Lung (tissue), 12 donors: ENCODE results near the gene UST. TPM values are rescaled to one million over a fixed set of nuclear protein-coding genes. Genes with fewer than 3 reads are reported as not detected.
"Not testable (repeated sequence)": the region's sequence is repeated elsewhere in the genome, so short reads cannot be mapped to it uniquely, and the experiment has no call there.

ENCODE experiments used
- ATAC-seq: fragments of 200-7000 bp; cut with Tn5 transposase; one replicate; pipeline ENCODE4 v1.9.1; 2020; ENCODE audit warnings: moderate number of reproducible peaks; ENCODE audit not compliant: insufficient read depth, low FRiP score
- DNase-seq, 3 donors: peaks; one replicate each; pipeline ENCODE4 v3.0.0-alpha.2; 2013 to 2017
- H3K27ac ChIP-seq, 2 donors: one replicate each; pipeline ENCODE4 v1.5.1; 2013; ENCODE audit warnings: mild to moderate bottlenecking in 2 of 2, moderate library complexity in 2 of 2, control low read depth in 1 of 2, inconsistent platforms in 1 of 2, low read depth in 1 of 2, low read length in 1 of 2
- H3K27me3 ChIP-seq, 3 donors: one replicate each; pipeline ENCODE4 v1.5.1; 2013; ENCODE audit warnings: low read length in 2 of 3; ENCODE audit not compliant: control insufficient read depth in 3 of 3, insufficient read depth in 3 of 3
- H3K36me3 ChIP-seq, 4 donors: one replicate each; pipeline ENCODE4 v1.5.1; 2013; ENCODE audit warnings: low read length in 4 of 4, mild to moderate bottlenecking in 1 of 4, moderate library complexity in 1 of 4; ENCODE audit not compliant: control insufficient read depth in 4 of 4, insufficient read depth in 4 of 4
- H3K4me1 ChIP-seq, 5 donors: one replicate each; pipeline ENCODE4 v1.5.1; 2013; ENCODE audit warnings: low read length in 5 of 5, mild to moderate bottlenecking in 2 of 5, moderate library complexity in 1 of 5; ENCODE audit not compliant: control insufficient read depth in 5 of 5, insufficient read depth in 5 of 5
- H3K4me3 ChIP-seq: one replicate; pipeline ENCODE4 v1.5.1; 2013; ENCODE audit warnings: mild to moderate bottlenecking, control low read depth, moderate library complexity
- H3K9ac ChIP-seq, 2 donors: one replicate each; pipeline ENCODE4 v1.5.1; 2013; ENCODE audit warnings: low read length in 2 of 2, control low read depth in 1 of 2; ENCODE audit not compliant: insufficient read depth in 1 of 2
- H3K9me3 ChIP-seq, 4 donors: one replicate each; pipeline ENCODE4 v1.5.1; 2013; ENCODE audit warnings: low read length in 3 of 4, mild to moderate bottlenecking in 1 of 4, moderate library complexity in 1 of 4; ENCODE audit not compliant: control insufficient read depth in 4 of 4, insufficient read depth in 3 of 4
- CTCF ChIP-seq: IDR thresholded peaks from 2 replicates; pipeline ENCODE4 v1.5.1; 2012; ENCODE audit warnings: mild to moderate bottlenecking; ENCODE audit errors: control extremely low read depth, extremely low read depth
- WGBS, 2 donors: extraction: QIAGEN DNeasy Blood & Tissue Kit; methylation state at CpG; one replicate each; pipeline ENCODE4 v1.1.7; 2013; 5-methylcytosine and 5-hydroxymethylcytosine counted together
- polyA plus RNA-seq, 2 donors: library from polyadenylated mRNA; stranded (reverse); fragments of 200-250 nt; gene quantifications; one replicate each; pipeline ENCODE4 v1.2.1, GENCODE V29; 2013
- total RNA-seq, 2 donors: library from RNA; depleted of rRNA in 1 of 2; stranded (reverse); fragments of >200 nt in 1 of 2; gene quantifications; one replicate each; pipeline ENCODE4 v1.2.1, GENCODE V29; 2014 to 2021
- donor health status: control.
- donor health status: control.
- donor health status: Bipolar disorder and iron deficiency.
- donor health status: healthy.
- donor health status: DM: yes; HTN: yes; CAD: no.

The UST gene
- total and polyA plus RNA-seq, 4 donors = 4.5 to 24.0 (median 7.1) TPM

DNA sequence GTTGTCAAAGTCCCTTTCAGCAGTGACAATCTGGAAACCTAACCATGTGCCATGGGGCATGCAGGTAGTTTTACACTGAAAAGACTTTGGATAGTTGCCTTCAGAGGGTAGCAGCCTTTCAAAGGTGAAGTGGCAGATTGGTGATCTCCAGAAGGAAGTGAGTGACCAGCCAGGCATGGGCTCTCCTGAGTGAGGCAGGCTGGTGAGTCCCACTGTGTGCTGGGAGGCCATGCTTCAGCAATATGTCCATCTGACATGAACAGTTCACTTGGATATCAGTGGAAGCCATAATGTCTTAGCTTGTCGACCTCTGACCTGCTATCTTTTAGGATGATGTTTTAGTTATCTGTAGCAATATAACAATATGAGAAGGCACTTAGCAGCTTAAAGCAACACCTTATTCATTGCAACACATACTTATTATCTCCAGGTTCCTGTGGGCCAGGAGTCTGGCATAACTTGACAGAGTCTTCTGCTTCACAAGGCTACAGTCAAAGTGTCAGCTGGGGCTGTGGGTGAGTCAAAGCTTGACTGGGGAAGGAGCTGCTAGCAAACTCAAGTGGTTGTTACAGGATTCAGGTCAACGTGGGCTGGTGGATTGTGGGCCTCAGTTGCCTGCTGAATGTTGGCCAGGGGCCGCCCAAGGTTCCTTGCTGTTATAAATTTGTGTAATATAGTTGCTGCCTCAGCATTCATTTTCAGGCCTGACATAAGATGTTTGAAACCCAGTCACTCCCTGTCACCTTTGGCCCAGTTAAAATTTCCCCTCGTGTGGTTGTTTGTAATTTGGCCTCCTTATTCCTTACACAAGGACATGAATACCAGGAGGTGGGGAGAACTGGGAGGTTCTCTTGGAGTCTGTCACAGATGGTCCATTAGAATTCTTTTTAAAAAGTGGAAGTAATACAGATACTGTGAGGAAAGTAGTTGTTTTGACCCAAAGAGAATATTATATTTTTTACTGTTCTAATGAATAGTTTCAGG is 100.2 kb downstream of the UST start:
- no peak for TF ChIP-seq CTCF
- ATAC-seq (no peak), DNase-seq (no peak)
- no peak overlapping the region for H3K9ac ChIP-seq
- no peak overlapping the region for H3K27ac ChIP-seq
- H3K27me3 ChIP-seq = no peaks in the 10 kb centered on the region
- H3K4me3 ChIP-seq = no peak overlapping the region
- H3K9me3 ChIP-seq = no peaks in the 10 kb centered on the region
- no peaks in the 10 kb centered on the region for H3K36me3 ChIP-seq
- 59 to 77% methylated on average over 4 of the region's 4 CpGs for WGBS, 2 donors
- H3K4me1 ChIP-seq = peaks cover 2 to 14% (median 6%) of the 10 kb centered on the region in 5 donors

GRCh38 chr6:148848915-148849314 is 102.1 kb downstream of the UST start:
- ATAC-seq (no peak), DNase-seq (no peak)
- no peaks in the 10 kb centered on the region for H3K36me3 ChIP-seq
- no peaks in the 10 kb centered on the region for H3K9me3 ChIP-seq
- TF ChIP-seq CTCF = no peak
- H3K4me3 ChIP-seq = no peak overlapping the region
- H3K4me1 ChIP-seq = peaks cover 0 to 18% (median 6%) of the 10 kb centered on the region in 5 donors
- WGBS, 2 donors = 88 to 89% methylated on average over 4 of the region's 4 CpGs
- no peak overlapping the region for H3K9ac ChIP-seq
- H3K27ac ChIP-seq = no peak overlapping the region
- no peaks in the 10 kb centered on the region for H3K27me3 ChIP-seq

GRCh38 chr6:148849449-148849848 is 102.6 kb downstream of the UST start:
- H3K27me3 ChIP-seq, DNase-seq, H3K36me3 ChIP-seq, H3K9ac ChIP-seq, H3K27ac ChIP-seq, H3K4me3 ChIP-seq, ATAC-seq, H3K9me3 ChIP-seq: not testable (repeated sequence)
- WGBS, 2 donors = 64 to 70% methylated on average over 5 of the region's 5 CpGs
- peaks cover 0 to 18% (median 6%) of the 10 kb centered on the region in 5 donors for H3K4me1 ChIP-seq

DNA sequence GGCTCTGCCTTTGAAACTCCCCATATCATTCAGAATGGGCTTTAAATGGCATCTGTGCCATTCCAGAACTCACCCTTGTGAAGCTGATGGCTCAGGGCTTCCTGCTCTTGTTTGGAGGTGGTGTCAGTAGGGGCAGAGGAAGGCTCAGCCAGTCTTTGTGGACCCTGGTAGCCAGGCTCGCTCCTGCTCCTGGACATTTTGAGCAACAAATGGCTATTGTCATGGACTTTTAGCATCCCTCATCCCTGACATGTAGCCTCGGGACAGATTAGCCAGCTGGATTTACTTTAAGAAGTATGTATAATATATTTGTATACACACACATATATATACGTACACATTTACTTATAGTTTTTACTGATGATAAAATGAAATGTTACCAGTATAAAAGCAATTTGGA is 104.1 kb downstream of the UST start:
- WGBS, 2 donors = 90 to 92% methylated on average over 3 of the region's 3 CpGs
- no peak for ATAC-seq

More for the DNA sequence above, 104.1 kb downstream of the UST start:
- H3K27me3 ChIP-seq = no peaks in the 10 kb centered on the region
- peaks cover 0 to 18% (median 6%) of the 10 kb centered on the region in 5 donors for H3K4me1 ChIP-seq
- no peak for DNase-seq
- no peaks in the 10 kb centered on the region for H3K36me3 ChIP-seq
- H3K9ac ChIP-seq = no peak overlapping the region
- no peaks in the 10 kb centered on the region for H3K9me3 ChIP-seq
- no peak overlapping the region for H3K4me3 ChIP-seq
- TF ChIP-seq CTCF = no peak
- H3K27ac ChIP-seq = no peak overlapping the region
